Activated CD4-positive, alpha-beta memory T cell treated with anti-CD3 and anti-CD28 coated beads for 36 hours (primary cell): ENCODE data around the gene ANKRD36. TPM values are rescaled to one million over a fixed set of nuclear protein-coding genes. Genes with fewer than 3 reads are reported as not detected.
"Not testable (repeated sequence)": the region's sequence is repeated elsewhere in the genome, so short reads cannot be mapped to it uniquely, and the experiment has no call there.

ENCODE experiments used
- CTCF ChIA-PET: fragments of 350-600 bp; sonication (Branson Sonifier 250); formaldehyde crosslinking; loops from one replicate; lab custom pipeline; 2021; ENCODE audit warnings: antibody characterized with exemption, inconsistent platforms; lab: Charles Lee
- POLR2A ChIA-PET: fragments of 350-600 bp; sonication (Branson Sonifier 250); formaldehyde crosslinking; loops from one replicate; lab custom pipeline; 2021; ENCODE audit warnings: antibody characterized with exemption; lab: Charles Lee
- DNase-seq: peaks from one replicate; pipeline ENCODE4 v3.0.0-alpha.2; 2020
- H3K27ac Mint-ChIP-seq: one replicate; pipeline ENCODE4 v1.8.0; 2021; ENCODE audit warnings: mixed read lengths
- H3K27me3 Mint-ChIP-seq: one replicate; pipeline ENCODE4 v1.8.0; 2021; ENCODE audit warnings: mixed read lengths
- H3K36me3 Mint-ChIP-seq: one replicate; pipeline ENCODE4 v1.8.0; 2021; ENCODE audit warnings: mixed read lengths
- H3K4me1 Mint-ChIP-seq: one replicate; pipeline ENCODE4 v1.8.0; 2021; ENCODE audit warnings: low read depth, mixed read lengths
- H3K4me3 Mint-ChIP-seq: one replicate; pipeline ENCODE4 v1.8.0; 2021; ENCODE audit warnings: mild to moderate bottlenecking, mixed read lengths
- H3K9me3 Mint-ChIP-seq: one replicate; pipeline ENCODE4 v1.8.0; 2021; ENCODE audit warnings: mixed read lengths
- intact Hi-C: fragments of 100-400 bp; cut with micrococcal nuclease; formaldehyde crosslinking; loops from one replicate; pipeline ENCODE4 v1.15.1; 2023
- total RNA-seq, 2 experiments: library from RNA; stranded (reverse); gene quantifications; one replicate each; pipeline ENCODE4 v1.2.3, GENCODE V29; 2021

ANKRD36 gene
- total RNA-seq, 2 experiments from 2014 or later: 22.3 to 25.0 TPM

DNA sequence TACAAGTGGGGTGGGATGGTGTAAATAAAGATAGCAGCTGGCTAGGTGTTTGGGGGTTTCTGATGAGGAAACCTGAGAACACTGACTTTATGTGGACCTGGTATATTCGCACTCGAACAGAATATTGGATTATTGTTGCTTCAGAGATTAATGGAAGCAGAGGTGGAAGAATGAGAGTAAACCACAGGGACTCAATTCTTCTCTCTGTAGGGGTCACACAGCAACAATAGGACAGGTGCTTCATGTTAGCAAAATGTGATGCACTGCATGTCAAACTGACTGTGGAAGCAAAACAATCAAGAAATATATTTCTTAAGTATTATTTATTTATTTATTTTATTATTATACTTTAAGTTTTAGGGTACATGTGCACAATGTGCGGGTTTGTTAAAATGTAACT, 53.6 kb downstream of the ANKRD36 start:
- CTCF ChIA-PET, intact Hi-C loops, H3K4me1 Mint-ChIP-seq, H3K27me3 Mint-ChIP-seq, H3K27ac Mint-ChIP-seq, POLR2A ChIA-PET, DNase-seq, H3K4me3 Mint-ChIP-seq: not testable (repeated sequence)
- Mint-ChIP-seq H3K9me3 (peaks cover 18% of the 10 kb centered on the region), H3K36me3 (peaks cover 44% of the 10 kb centered on the region)

DNA sequence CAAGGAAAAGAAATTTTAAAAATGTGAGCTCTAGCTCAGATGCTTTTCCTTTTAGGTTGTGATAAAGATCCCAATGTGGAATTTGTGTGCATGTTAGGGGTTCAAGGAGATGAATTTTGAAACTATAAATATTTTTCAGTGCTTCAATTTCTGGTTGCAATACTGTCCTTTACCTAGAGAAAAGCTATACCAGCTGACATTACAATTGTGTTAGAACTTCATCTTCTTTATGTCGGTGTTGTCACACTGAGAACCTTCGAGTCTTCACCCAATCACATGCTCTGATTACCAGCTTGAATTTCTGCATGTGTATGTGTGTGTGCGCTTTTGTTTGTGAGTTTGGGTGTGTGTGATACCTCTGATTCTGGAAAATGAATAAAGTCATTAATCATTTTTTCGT, 55.0 kb downstream of the ANKRD36 start:
- Mint-ChIP-seq H3K9me3 (peaks cover 18% of the 10 kb centered on the region), H3K36me3 (peaks cover 44% of the 10 kb centered on the region)
- H3K27me3 Mint-ChIP-seq, H3K4me1 Mint-ChIP-seq, POLR2A ChIA-PET, H3K27ac Mint-ChIP-seq, intact Hi-C loops, H3K4me3 Mint-ChIP-seq, DNase-seq, CTCF ChIA-PET: not testable (repeated sequence)

DNA sequence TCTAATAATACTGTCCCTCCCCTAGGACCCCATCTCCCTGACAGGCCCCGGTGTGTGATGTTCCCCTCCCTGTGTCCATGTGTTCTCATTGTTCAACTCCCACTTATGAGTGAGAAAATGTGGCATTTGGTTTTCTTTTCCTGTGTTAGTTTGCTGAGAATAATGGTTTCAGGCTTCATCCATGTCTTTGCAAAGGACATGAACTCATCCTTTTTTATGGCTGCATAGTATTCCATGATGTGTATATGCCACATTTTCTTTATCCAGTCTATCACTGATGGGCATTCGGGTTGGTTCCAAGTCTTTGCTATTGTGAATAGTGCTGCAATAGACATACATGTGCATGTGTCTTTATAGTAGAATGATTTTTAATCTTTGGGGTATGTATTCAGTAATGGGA, 55.6 kb downstream of the ANKRD36 start:
- POLR2A ChIA-PET, CTCF ChIA-PET, DNase-seq, H3K27me3 Mint-ChIP-seq, intact Hi-C loops, H3K4me1 Mint-ChIP-seq, H3K4me3 Mint-ChIP-seq, H3K27ac Mint-ChIP-seq: not testable (repeated sequence)
- peaks cover 44% of the 10 kb centered on the region for H3K36me3 Mint-ChIP-seq
- H3K9me3 Mint-ChIP-seq: peaks cover 18% of the 10 kb centered on the region

DNA sequence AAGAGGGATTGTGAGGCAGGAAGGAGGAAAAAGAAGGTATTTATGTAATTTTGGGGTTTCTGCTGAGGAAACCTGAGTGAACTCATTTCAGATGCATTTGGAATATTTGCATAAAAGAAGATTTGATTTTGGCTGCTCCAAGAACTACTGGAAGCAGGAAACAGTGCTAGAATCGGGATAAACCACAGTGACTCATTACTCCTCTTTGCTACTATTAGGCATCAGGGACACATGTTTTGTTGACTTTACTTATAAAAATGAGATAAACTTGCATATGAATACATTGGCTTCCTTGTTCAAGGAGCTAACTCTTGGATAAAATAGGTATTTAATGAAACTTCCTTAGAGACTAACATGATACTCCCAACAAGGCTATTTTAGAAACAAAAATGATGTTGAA, 67.4 kb downstream of the ANKRD36 start:
- H3K27me3 Mint-ChIP-seq, POLR2A ChIA-PET, CTCF ChIA-PET, DNase-seq, H3K4me3 Mint-ChIP-seq, H3K9me3 Mint-ChIP-seq, intact Hi-C loops, H3K27ac Mint-ChIP-seq, H3K4me1 Mint-ChIP-seq: not testable (repeated sequence)
- H3K36me3 Mint-ChIP-seq: peaks cover 17% of the 10 kb centered on the region

DNA sequence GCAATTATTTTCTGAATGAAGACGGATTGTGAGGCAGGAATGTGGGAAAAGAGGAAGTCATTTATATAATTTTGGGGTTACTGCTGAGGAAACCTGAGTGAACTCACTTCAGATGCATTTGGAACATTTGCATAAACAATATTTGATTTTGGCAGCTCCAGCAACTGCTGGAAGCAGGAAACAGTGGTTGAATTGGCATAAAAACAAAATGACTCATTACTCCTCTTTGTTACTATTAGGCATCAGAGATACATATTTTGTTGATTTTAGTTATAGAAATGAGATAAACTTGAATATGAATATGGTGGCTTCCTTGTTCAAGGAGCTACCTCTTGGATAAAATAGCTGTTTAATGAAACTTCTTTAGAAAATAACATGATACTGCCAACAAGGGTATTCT, 82.4 kb downstream of the ANKRD36 start:
- peaks cover 49% of the 10 kb centered on the region for H3K36me3 Mint-ChIP-seq
- intact Hi-C loops, H3K9me3 Mint-ChIP-seq, H3K27me3 Mint-ChIP-seq, POLR2A ChIA-PET, H3K4me1 Mint-ChIP-seq, CTCF ChIA-PET, DNase-seq, H3K4me3 Mint-ChIP-seq, H3K27ac Mint-ChIP-seq: not testable (repeated sequence)

DNA sequence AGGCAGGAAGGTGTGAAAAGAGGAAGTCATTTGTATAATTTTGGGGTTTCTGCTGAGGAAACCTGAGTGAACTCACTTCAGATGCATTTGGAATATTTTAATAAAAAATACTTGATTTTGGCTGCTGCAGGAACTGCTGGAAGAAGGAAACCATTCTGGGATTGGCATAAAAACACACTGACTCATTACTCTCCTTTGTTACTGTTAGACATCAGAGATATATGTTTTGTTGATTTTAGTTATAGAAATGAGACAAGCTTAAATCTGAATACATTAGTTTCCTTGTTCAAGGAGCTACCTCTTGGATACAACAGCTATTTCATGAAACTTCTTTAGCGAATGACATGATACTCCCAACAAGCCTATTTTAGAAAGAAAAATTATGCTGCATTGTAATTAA, 84.3 kb downstream of the ANKRD36 start:
- POLR2A ChIA-PET: not testable (repeated sequence)

DNA sequence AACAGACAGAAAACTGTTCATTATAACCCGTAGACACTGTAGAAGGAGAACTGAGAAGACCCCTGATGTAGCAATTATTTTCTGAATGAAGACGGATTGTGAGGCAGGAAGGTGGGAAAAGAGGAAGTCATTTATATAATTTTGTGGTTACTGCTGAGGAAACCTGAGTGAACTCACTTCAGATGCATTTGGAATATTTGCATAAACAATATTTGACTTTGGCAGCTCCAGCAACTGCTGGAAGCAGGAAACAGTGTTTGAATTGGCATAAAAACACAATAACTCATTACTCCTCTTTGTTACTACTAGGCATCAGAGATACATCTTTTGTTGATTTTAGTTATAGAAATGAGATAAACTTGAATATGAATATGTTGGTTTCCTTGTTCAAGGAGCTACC, 87.9 kb downstream of the ANKRD36 start:
- CTCF ChIA-PET, H3K4me1 Mint-ChIP-seq, H3K27ac Mint-ChIP-seq, H3K4me3 Mint-ChIP-seq, POLR2A ChIA-PET, DNase-seq, H3K9me3 Mint-ChIP-seq, intact Hi-C loops, H3K27me3 Mint-ChIP-seq: not testable (repeated sequence)
- H3K36me3 Mint-ChIP-seq: peaks cover 18% of the 10 kb centered on the region

More for the DNA sequence above, 84.3 kb downstream of the ANKRD36 start:
- H3K36me3 Mint-ChIP-seq: peaks cover 37% of the 10 kb centered on the region
- intact Hi-C loops, H3K27ac Mint-ChIP-seq, H3K4me3 Mint-ChIP-seq, H3K27me3 Mint-ChIP-seq, H3K4me1 Mint-ChIP-seq, H3K9me3 Mint-ChIP-seq, CTCF ChIA-PET, DNase-seq: not testable (repeated sequence)

DNA sequence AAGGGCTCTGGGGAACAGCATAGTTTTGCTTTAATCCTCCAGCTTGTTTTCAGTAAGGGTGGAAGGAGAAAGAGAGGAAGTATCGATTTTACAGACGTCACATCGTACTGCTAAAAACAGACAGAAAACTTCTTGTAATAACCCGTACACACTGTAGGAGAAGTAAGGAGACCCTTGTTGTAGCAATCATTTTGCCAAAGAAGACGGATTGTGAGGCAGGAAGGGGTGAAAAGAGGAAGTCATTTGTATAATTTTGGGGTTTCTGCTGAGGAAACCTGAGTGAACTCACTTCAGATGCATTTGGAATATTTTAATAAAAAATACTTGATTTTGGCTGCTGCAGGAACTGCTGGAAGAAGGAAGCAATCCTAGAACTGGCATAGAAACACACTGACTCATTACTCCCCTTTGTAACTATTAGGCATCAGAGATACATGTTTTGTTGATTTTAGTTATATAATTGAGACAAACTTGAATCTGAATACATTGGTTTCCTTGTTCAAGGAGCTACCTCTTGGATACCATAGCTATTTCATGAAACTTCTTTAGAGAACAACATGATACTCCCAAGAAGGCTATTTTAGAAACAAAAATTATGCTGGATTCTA, 89.8 kb downstream of the ANKRD36 start:
- DNase-seq, H3K27me3 Mint-ChIP-seq, intact Hi-C loops, CTCF ChIA-PET, H3K27ac Mint-ChIP-seq, H3K4me3 Mint-ChIP-seq, POLR2A ChIA-PET, H3K9me3 Mint-ChIP-seq, H3K36me3 Mint-ChIP-seq, H3K4me1 Mint-ChIP-seq: not testable (repeated sequence)

DNA sequence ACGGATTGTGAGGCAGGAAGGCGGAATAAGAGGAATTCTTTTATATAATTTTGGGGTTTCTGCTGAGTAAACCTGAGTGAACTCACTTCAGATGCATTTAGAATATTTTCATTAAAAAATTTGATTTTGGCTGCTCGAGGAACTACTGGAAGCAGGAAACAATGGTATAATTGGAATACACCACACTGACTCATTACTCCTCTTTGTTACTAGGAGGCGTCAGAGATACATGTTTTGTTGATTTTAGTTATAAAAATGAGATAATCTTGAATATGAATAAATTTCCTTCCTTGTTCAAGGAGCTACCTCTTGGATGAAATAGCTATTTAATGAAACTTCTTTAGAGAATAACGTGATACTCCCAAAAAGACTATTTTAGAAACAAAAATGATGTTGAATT, 97.4 kb downstream of the ANKRD36 start:
- Mint-ChIP-seq H3K4me1 (peaks cover 3% of the 10 kb centered on the region), H3K9me3 (no peaks in the 10 kb centered on the region), H3K4me3 (no peak overlapping the region), H3K36me3 (peaks cover 22% of the 10 kb centered on the region), H3K27me3 (no peaks in the 10 kb centered on the region), H3K27ac (no peak overlapping the region)
- intact Hi-C loops: no loop called here
- DNase-seq: no peak
- CTCF ChIA-PET: no interaction called here
- POLR2A ChIA-PET: no interaction called here

DNA sequence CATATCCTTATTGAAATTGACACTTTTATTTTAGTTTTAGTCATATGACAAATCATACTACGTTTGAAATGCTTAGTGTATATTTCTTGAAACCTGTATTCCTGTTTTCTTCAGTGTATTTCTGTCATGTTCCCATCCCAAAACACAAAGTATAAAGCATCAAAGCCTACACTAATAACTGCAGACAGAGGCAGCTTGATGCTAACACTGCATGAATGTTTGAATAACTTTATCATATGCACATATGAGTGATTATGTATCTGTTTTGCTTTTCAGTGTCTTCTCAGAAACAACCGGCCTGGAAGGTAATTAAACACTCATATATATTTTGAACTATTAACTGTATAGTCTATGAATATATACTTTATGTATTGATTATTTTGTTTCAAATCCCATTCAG, 102.1 kb downstream of the ANKRD36 start:
- H3K4me3 Mint-ChIP-seq, H3K9me3 Mint-ChIP-seq, POLR2A ChIA-PET, DNase-seq, H3K4me1 Mint-ChIP-seq, H3K27ac Mint-ChIP-seq, H3K27me3 Mint-ChIP-seq, CTCF ChIA-PET, intact Hi-C loops: not testable (repeated sequence)
- H3K36me3 Mint-ChIP-seq: peaks cover 26% of the 10 kb centered on the region

DNA sequence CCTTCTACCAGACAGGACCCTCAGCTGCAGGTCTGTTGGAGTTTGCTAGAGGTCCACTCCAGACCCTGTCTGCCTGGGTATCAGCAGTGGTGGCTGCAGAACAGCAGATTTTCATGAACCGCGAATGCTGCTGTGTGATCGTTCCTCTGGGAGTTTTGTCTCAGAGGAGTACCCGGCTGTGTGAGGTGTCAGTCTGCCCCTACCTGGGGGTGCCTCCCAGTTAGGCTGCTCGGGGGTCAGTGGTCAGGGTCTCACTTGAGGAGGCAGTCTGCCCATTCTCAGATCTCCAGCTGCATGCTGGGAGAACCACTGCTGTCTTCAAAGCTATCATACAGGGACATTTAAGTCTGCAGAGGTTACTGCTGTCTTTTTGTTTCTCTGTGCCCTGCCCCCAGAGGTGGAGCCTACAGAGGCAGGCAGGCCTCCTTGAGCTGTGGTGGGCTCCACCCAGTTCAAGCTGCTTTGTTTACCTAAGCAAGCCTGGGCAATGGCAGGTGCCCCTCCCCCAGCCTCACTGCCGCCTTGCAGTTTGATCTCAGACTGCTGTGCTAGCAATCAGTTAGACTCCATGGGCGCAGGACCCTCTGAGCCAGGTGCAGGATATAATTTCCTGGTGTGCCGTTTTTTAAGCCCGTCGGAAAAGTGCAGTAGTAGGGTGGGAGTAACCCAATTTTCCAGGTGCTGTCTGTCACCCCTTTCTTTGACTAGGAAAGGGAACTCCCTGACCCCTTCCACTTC, 118.1 kb downstream of the ANKRD36 start:
- H3K27ac Mint-ChIP-seq, H3K9me3 Mint-ChIP-seq, DNase-seq, H3K4me1 Mint-ChIP-seq, H3K4me3 Mint-ChIP-seq, POLR2A ChIA-PET, H3K27me3 Mint-ChIP-seq, intact Hi-C loops, CTCF ChIA-PET: not testable (repeated sequence)
- peaks cover 22% of the 10 kb centered on the region for H3K36me3 Mint-ChIP-seq

DNA sequence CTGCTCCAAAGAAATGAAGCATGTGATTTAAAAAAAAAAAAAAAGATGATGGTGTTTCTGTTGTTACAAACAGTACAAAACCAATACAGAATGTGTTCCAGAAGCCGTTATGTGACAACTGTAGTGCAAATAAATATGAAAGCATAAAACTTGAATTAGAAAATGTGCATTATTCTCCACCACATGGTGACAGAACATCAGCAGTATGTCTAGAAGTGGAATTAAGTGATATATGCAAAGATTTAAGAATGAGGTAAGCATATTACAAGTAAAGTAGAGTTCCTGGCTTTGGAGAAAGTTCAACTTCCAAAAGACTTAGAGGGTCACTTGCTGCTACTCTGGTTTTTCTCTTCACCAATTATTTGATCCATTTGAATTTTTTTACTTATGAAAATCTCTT, 120.0 kb downstream of the ANKRD36 start:
- CTCF ChIA-PET, DNase-seq, H3K4me1 Mint-ChIP-seq, intact Hi-C loops, H3K27me3 Mint-ChIP-seq, H3K27ac Mint-ChIP-seq, POLR2A ChIA-PET, H3K4me3 Mint-ChIP-seq, H3K9me3 Mint-ChIP-seq: not testable (repeated sequence)
- H3K36me3 Mint-ChIP-seq: peaks cover 11% of the 10 kb centered on the region
